Measurements from ENCODE around the gene INS. TPM values are rescaled to one million over a fixed set of nuclear protein-coding genes. Genes with fewer than 3 reads are reported as not detected.
A peak's percentile ranks its signal among the peaks of the same experiment; 100 is the strongest.

INS gene
- total RNA-seq, 1 donor from 2014 or later, result not detected

DNA sequence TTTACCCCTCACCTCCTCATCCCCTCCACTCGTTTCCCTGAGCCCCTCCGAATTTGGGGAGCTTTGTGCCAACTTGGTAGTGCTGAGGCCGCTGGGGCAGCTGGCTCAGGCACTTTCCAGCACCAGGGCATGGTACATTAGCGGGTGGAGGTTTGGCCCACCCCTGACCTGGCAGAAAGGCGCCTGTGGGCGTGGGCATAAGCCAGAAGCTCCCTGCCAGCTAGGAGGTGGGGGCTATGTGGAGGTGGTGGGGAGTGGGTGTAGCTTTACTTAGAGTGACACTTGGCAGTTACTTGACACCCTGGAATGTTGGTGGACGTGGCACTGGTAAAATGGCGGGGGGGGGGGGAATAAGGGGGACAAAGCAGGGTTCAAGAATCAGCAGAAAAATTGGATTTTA, 11.5 kb downstream of the INS start:
- Mint-ChIP-seq H3K9me3 (ENCODE audit: unreplicated experiment) (no peaks in the 10 kb centered on the region), H3K27ac (ENCODE audit: unreplicated experiment) (no peak overlapping the region), H3K36me3 (ENCODE audit: low read depth, unreplicated experiment) (no peaks in the 10 kb centered on the region), H3K4me3 (ENCODE audit: unreplicated experiment) (no peak overlapping the region), H3K4me1 (ENCODE audit: low read depth, unreplicated experiment) (no peaks in the 10 kb centered on the region), H3K27me3 (ENCODE audit: low read depth, unreplicated experiment) (peaks cover 65% of the 10 kb centered on the region)
- Histone ChIP-seq H3K27me3 (ENCODE audit: insufficient read depth, low read length) (peaks cover 64% of the 10 kb centered on the region), H3K4me2 (ENCODE audit: low read length) (no peak overlapping the region), H3K36me3 (ENCODE audit: insufficient read depth, low read length) (no peaks in the 10 kb centered on the region), H2AFZ (ENCODE audit: low read depth, low read length) (no peak overlapping the region), H3K9ac (ENCODE audit: low read length) (no peak overlapping the region), H4K20me1 (ENCODE audit: insufficient read depth, low read length) (peaks cover 16% of the 10 kb centered on the region), H3K9me3 (ENCODE audit: insufficient read depth, low read depth, low read length) (no peaks in the 10 kb centered on the region), H3K79me2 (ENCODE audit: insufficient read depth, low read length) (no peaks in the 10 kb centered on the region), H3K4me3 (ENCODE audit: insufficient read depth, low read depth, low read length) (no peak overlapping the region), H3K27ac (ENCODE audit: low read depth, low read length) (no peak overlapping the region), H3K4me1 (ENCODE audit: insufficient read depth, low read length) (no peaks in the 10 kb centered on the region)
- no peak for TF ChIP-seq EZH2 (IDR thresholded peaks at IDR 0.05; ENCODE audit: insufficient read depth, low read length)
- TF ChIP-seq, protein P1, sequence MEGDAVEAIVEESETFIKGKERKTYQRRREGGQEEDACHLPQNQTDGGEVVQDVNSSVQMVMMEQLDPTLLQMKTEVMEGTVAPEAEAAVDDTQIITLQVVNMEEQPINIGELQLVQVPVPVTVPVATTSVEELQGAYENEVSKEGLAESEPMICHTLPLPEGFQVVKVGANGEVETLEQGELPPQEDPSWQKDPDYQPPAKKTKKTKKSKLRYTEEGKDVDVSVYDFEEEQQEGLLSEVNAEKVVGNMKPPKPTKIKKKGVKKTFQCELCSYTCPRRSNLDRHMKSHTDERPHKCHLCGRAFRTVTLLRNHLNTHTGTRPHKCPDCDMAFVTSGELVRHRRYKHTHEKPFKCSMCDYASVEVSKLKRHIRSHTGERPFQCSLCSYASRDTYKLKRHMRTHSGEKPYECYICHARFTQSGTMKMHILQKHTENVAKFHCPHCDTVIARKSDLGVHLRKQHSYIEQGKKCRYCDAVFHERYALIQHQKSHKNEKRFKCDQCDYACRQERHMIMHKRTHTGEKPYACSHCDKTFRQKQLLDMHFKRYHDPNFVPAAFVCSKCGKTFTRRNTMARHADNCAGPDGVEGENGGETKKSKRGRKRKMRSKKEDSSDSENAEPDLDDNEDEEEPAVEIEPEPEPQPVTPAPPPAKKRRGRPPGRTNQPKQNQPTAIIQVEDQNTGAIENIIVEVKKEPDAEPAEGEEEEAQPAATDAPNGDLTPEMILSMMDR (IDR thresholded peaks at IDR 0.05; ENCODE audit: insufficient read depth, low read depth, low read length), result no peak
- DNase-seq (ENCODE audit: low read depth) (no peak), FAIRE-seq (no peak)

DNA sequence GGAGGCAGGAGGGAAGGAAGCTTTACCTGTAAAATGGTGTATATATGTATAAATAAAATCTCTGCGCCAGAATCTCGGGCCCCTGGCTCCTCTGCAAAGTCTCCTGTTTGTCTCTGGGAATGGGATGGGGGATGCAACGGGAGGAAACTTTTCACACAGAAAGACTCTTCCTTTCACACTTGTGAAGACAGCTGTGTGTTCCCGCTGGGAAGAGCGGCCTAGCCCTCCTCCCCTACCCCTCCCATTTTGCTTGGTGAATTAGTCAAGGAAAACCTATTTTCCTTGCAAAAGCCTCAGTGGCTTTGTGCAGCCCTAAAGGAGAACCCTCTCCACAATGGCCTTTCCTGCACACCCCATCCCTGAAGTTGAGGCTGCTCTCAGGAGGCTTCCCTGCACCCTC, 12.4 kb downstream of the INS start:
- FAIRE-seq (no peak), DNase-seq (ENCODE audit: low read depth) (no peak)
- H3K9me3 ChIP-seq (ENCODE audit: insufficient read depth, low read depth, low read length), result no peaks in the 10 kb centered on the region
- no peak overlapping the region for H3K27ac ChIP-seq (ENCODE audit: low read depth, low read length)
- no peak overlapping the region for H3K4me3 Mint-ChIP-seq (ENCODE audit: unreplicated experiment)
- H3K27me3 Mint-ChIP-seq (ENCODE audit: low read depth, unreplicated experiment), result peaks cover 63% of the 10 kb centered on the region
- no peaks in the 10 kb centered on the region for H3K9me3 Mint-ChIP-seq (ENCODE audit: unreplicated experiment)
- TF ChIP-seq, protein P1 (IDR thresholded peaks at IDR 0.05; ENCODE audit: insufficient read depth, low read depth, low read length), result no peak
- peak; percentile 16 for TF ChIP-seq EZH2 (IDR thresholded peaks at IDR 0.05; ENCODE audit: insufficient read depth, low read length)
- H3K4me3 ChIP-seq (ENCODE audit: insufficient read depth, low read depth, low read length), result no peak overlapping the region
- no peak overlapping the region for H3K9ac ChIP-seq (ENCODE audit: low read length)
- H3K4me1 Mint-ChIP-seq (ENCODE audit: low read depth, unreplicated experiment), result no peaks in the 10 kb centered on the region
- no peaks in the 10 kb centered on the region for H3K79me2 ChIP-seq (ENCODE audit: insufficient read depth, low read length)
- H4K20me1 ChIP-seq (ENCODE audit: insufficient read depth, low read length), result peaks cover 16% of the 10 kb centered on the region
- no peak overlapping the region for H2AFZ ChIP-seq (ENCODE audit: low read depth, low read length)
- no peaks in the 10 kb centered on the region for H3K36me3 ChIP-seq (ENCODE audit: insufficient read depth, low read length)
- H3K36me3 Mint-ChIP-seq (ENCODE audit: low read depth, unreplicated experiment), result no peaks in the 10 kb centered on the region
- H3K27ac Mint-ChIP-seq (ENCODE audit: unreplicated experiment), result no peak overlapping the region
- peaks cover 73% of the 10 kb centered on the region for H3K27me3 ChIP-seq (ENCODE audit: insufficient read depth, low read length)
- H3K4me1 ChIP-seq (ENCODE audit: insufficient read depth, low read length), result no peaks in the 10 kb centered on the region
- no peak overlapping the region for H3K4me2 ChIP-seq (ENCODE audit: low read length)

DNA sequence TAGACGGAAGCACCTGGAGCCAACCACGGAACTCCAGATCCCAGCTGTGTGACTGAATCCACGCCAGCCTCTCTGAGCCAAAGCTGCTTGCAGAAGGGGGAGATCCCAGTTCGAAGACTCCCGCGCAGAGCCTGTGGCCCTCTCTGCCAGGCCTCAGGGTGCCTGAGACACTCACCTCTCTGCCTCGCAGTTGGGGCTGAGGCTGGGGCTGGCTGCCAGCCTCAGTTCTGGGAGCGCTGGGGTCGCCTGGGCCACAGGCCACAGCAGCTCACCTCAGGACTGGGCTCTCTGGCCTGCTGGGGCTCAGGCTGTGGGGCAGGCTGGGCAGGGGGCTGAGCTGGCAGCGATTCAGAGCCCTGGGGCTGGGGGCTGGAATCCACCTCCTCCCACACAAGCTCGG, 13.6 kb downstream of the INS start:
- Histone ChIP-seq H3K9me3 (ENCODE audit: insufficient read depth, low read depth, low read length) (no peaks in the 10 kb centered on the region), H2AFZ (ENCODE audit: low read depth, low read length) (no peak overlapping the region), H3K36me3 (ENCODE audit: insufficient read depth, low read length) (no peaks in the 10 kb centered on the region), H3K4me3 (ENCODE audit: insufficient read depth, low read depth, low read length) (no peak overlapping the region), H3K27ac (ENCODE audit: low read depth, low read length) (no peak overlapping the region), H3K4me1 (ENCODE audit: insufficient read depth, low read length) (no peaks in the 10 kb centered on the region), H3K79me2 (ENCODE audit: insufficient read depth, low read length) (no peaks in the 10 kb centered on the region), H3K27me3 (ENCODE audit: insufficient read depth, low read length) (peaks cover 84% of the 10 kb centered on the region), H4K20me1 (ENCODE audit: insufficient read depth, low read length) (peaks cover 18% of the 10 kb centered on the region), H3K9ac (ENCODE audit: low read length) (no peak overlapping the region), H3K4me2 (ENCODE audit: low read length) (no peak overlapping the region)
- Mint-ChIP-seq H3K27me3 (ENCODE audit: low read depth, unreplicated experiment) (peaks cover 75% of the 10 kb centered on the region), H3K36me3 (ENCODE audit: low read depth, unreplicated experiment) (no peaks in the 10 kb centered on the region), H3K4me1 (ENCODE audit: low read depth, unreplicated experiment) (no peaks in the 10 kb centered on the region), H3K27ac (ENCODE audit: unreplicated experiment) (no peak overlapping the region), H3K9me3 (ENCODE audit: unreplicated experiment) (no peaks in the 10 kb centered on the region), H3K4me3 (ENCODE audit: unreplicated experiment) (no peak overlapping the region)
- TF ChIP-seq EZH2 (IDR thresholded peaks at IDR 0.05; ENCODE audit: insufficient read depth, low read length), result no peak
- TF ChIP-seq, protein P1 (IDR thresholded peaks at IDR 0.05; ENCODE audit: insufficient read depth, low read depth, low read length), result no peak
- DNase-seq (ENCODE audit: low read depth), result no peak
- FAIRE-seq, result no peak
